ENCODE measurements around the gene CUEDC1.

Gene CUEDC1

GRCh38 chr17:57957886-57958285 lies 2.7 kb upstream of the CUEDC1 start:
- TF ChIP-seq CTCF (IDR thresholded peaks at IDR 0.05; ENCODE audit: control insufficient read depth, insufficient read depth, low read depth, low read length, missing control alignments), result no peak
- no peak for DNase-seq (ENCODE audit: low read depth)
- H3K4me3 ChIP-seq (ENCODE audit: control insufficient read depth, low read depth, low read length), result no peak overlapping the region

GRCh38 chr17:57957120-57957850 lies 2.1 kb upstream of the CUEDC1 start:
- H3K4me3 ChIP-seq (ENCODE audit: control insufficient read depth, low read depth, low read length), result no peak overlapping the region
- TF ChIP-seq CTCF (IDR thresholded peaks at IDR 0.05; ENCODE audit: control insufficient read depth, insufficient read depth, low read depth, low read length, missing control alignments), result no peak
- no peak for DNase-seq (ENCODE audit: low read depth)

- TF ChIP-seq CTCF (IDR thresholded peaks at IDR 0.05; ENCODE audit: control insufficient read depth, insufficient read depth, low read depth, low read length, missing control alignments), result no peak
- H3K4me3 ChIP-seq (ENCODE audit: control insufficient read depth, low read depth, low read length), result no peak overlapping the region
- no peak for DNase-seq (ENCODE audit: low read depth)
These were observed 1.3 kb upstream of the CUEDC1 start for GRCh38 chr17:57956291-57957119.

GRCh38 chr17:57954397-57955182 lies 622 bp downstream of the CUEDC1 start:
- no peak for TF ChIP-seq CTCF (IDR thresholded peaks at IDR 0.05; ENCODE audit: control insufficient read depth, insufficient read depth, low read depth, low read length, missing control alignments)
- no peak for DNase-seq (ENCODE audit: low read depth)
- peak overlapping the region; percentile 73 for H3K4me3 ChIP-seq (ENCODE audit: control insufficient read depth, low read depth, low read length)

GRCh38 chr17:57953705-57954396 lies 1.4 kb downstream of the CUEDC1 start:
- peak overlapping the region; percentile 73 for H3K4me3 ChIP-seq (ENCODE audit: control insufficient read depth, low read depth, low read length)

More at GRCh38 chr17:57953705-57954396, 1.4 kb downstream of the CUEDC1 start:
- DNase-seq (ENCODE audit: low read depth), result no peak
- no peak for TF ChIP-seq CTCF (IDR thresholded peaks at IDR 0.05; ENCODE audit: control insufficient read depth, insufficient read depth, low read depth, low read length, missing control alignments)

Data from AG09309 (cell line).